Measurements from ENCODE around the gene EML4. TPM values are rescaled to one million over a fixed set of nuclear protein-coding genes. Genes with fewer than 3 reads are reported as not detected.
"Not testable (repeated sequence)": the region's sequence is repeated elsewhere in the genome, so short reads cannot be mapped to it uniquely, and the experiment has no call there.

Gene EML4
- total RNA-seq, 2 experiments from 2014 or later, result 88.0 to 89.7 TPM

GRCh38 chr2:42331569-42332284, 162.6 kb downstream of the EML4 start:
- POLR2A ChIA-PET, result no interaction called here
- Mint-ChIP-seq H3K36me3 (ENCODE audit: low read depth) (peaks cover 73% of the 10 kb centered on the region), H3K9me3 (ENCODE audit: insufficient read depth) (no peaks in the 10 kb centered on the region), H3K4me3 (no peak overlapping the region), H3K27me3 (ENCODE audit: low read depth) (no peaks in the 10 kb centered on the region), H3K4me1 (ENCODE audit: low read depth) (no peaks in the 10 kb centered on the region), H3K27ac (no peak overlapping the region)
- no peak for ATAC-seq
- CTCF ChIA-PET, result interaction anchor here (0.7 kb wide), 1 partner anchor 236 kb away, joined by 3 read pairs; no protein-coding TSS in a partner anchor
- DNase-seq, result no peak

- no peaks in the 10 kb centered on the region for H3K9me3 Mint-ChIP-seq (ENCODE audit: insufficient read depth)
- H3K27me3 Mint-ChIP-seq (ENCODE audit: low read depth), result no peaks in the 10 kb centered on the region
- ChIA-PET POLR2A (no interaction called here), CTCF (interaction anchor here (0.7 kb wide), 1 partner anchor 237 kb away, joined by 3 read pairs; no protein-coding TSS in a partner anchor)
- no peak for ATAC-seq
- H3K27ac Mint-ChIP-seq, result no peak overlapping the region
- DNase-seq, result no peak
- no peak overlapping the region for H3K4me3 Mint-ChIP-seq
- H3K4me1 Mint-ChIP-seq (ENCODE audit: low read depth), result no peaks in the 10 kb centered on the region
- peaks cover 76% of the 10 kb centered on the region for H3K36me3 Mint-ChIP-seq (ENCODE audit: low read depth)
Measured at GRCh38 chr2:42332575-42332974, 163.4 kb downstream of the EML4 start.

GRCh38 chr2:42333579-42333978, 164.4 kb downstream of the EML4 start:
- Mint-ChIP-seq H3K4me1 (ENCODE audit: low read depth) (no peaks in the 10 kb centered on the region), H3K4me3 (no peak overlapping the region), H3K27ac (no peak overlapping the region), H3K36me3 (ENCODE audit: low read depth) (peaks cover 81% of the 10 kb centered on the region), H3K27me3 (ENCODE audit: low read depth) (no peaks in the 10 kb centered on the region), H3K9me3 (ENCODE audit: insufficient read depth) (no peaks in the 10 kb centered on the region)
- no peak for ATAC-seq
- no peak for DNase-seq
- POLR2A ChIA-PET, result no interaction called here
- CTCF ChIA-PET, result interaction anchor here (1.1 kb wide), 1 partner anchor 11 kb away, joined by 3 read pairs; no protein-coding TSS in a partner anchor

GRCh38 chr2:42334220-42334619, 165.1 kb downstream of the EML4 start:
- DNase-seq (no peak), ATAC-seq (no peak)
- ChIA-PET POLR2A (no interaction called here), CTCF (interaction anchor here (1.1 kb wide), 1 partner anchor 11 kb away, joined by 3 read pairs; no protein-coding TSS in a partner anchor)
- H3K9me3 Mint-ChIP-seq (ENCODE audit: insufficient read depth), result no peaks in the 10 kb centered on the region
- H3K27ac Mint-ChIP-seq, result no peak overlapping the region
- H3K4me1 Mint-ChIP-seq (ENCODE audit: low read depth), result no peaks in the 10 kb centered on the region
- no peak overlapping the region for H3K4me3 Mint-ChIP-seq
- no peaks in the 10 kb centered on the region for H3K27me3 Mint-ChIP-seq (ENCODE audit: low read depth)
- H3K36me3 Mint-ChIP-seq (ENCODE audit: low read depth), result peaks cover 82% of the 10 kb centered on the region

GRCh38 chr2:42334865-42335264, 165.7 kb downstream of the EML4 start:
- H3K27ac Mint-ChIP-seq; H3K4me1 Mint-ChIP-seq (ENCODE audit: low read depth); H3K4me3 Mint-ChIP-seq; DNase-seq; H3K9me3 Mint-ChIP-seq (ENCODE audit: insufficient read depth); POLR2A ChIA-PET; ATAC-seq; H3K27me3 Mint-ChIP-seq (ENCODE audit: low read depth): not testable (repeated sequence)
- CTCF ChIA-PET, result interaction anchor here (1.5 kb wide), 1 partner anchor 8 kb away, joined by 3 read pairs; no protein-coding TSS in a partner anchor
- peaks cover 81% of the 10 kb centered on the region for H3K36me3 Mint-ChIP-seq (ENCODE audit: low read depth)

GRCh38 chr2:42335514-42336104, 166.5 kb downstream of the EML4 start:
- H3K27ac Mint-ChIP-seq, result no peak overlapping the region
- POLR2A ChIA-PET, result no interaction called here
- no peaks in the 10 kb centered on the region for H3K27me3 Mint-ChIP-seq (ENCODE audit: low read depth)
- CTCF ChIA-PET, result interaction anchor here (1.5 kb wide), 1 partner anchor 9 kb away, joined by 3 read pairs; no protein-coding TSS in a partner anchor
- H3K36me3 Mint-ChIP-seq (ENCODE audit: low read depth), result peaks cover 82% of the 10 kb centered on the region
- H3K4me3 Mint-ChIP-seq, result no peak overlapping the region
- no peak for ATAC-seq
- H3K9me3 Mint-ChIP-seq (ENCODE audit: insufficient read depth), result no peaks in the 10 kb centered on the region
- peaks cover 8% of the 10 kb centered on the region for H3K4me1 Mint-ChIP-seq (ENCODE audit: low read depth)
- DNase-seq, result no peak

- no peak for DNase-seq
- no peak for ATAC-seq
- ChIA-PET CTCF (no interaction called here), POLR2A (no interaction called here)
- Mint-ChIP-seq H3K27ac (no peak overlapping the region), H3K9me3 (ENCODE audit: insufficient read depth) (no peaks in the 10 kb centered on the region), H3K36me3 (ENCODE audit: low read depth) (peaks cover 89% of the 10 kb centered on the region), H3K4me1 (ENCODE audit: low read depth) (peaks cover 17% of the 10 kb centered on the region), H3K27me3 (ENCODE audit: low read depth) (no peaks in the 10 kb centered on the region), H3K4me3 (no peak overlapping the region)
Measured at GRCh38 chr2:42336361-42336965, 167.3 kb downstream of the EML4 start.

- H3K9me3 Mint-ChIP-seq (ENCODE audit: insufficient read depth), result no peaks in the 10 kb centered on the region
- ChIA-PET POLR2A (no interaction called here), CTCF (no interaction called here)
- peak overlapping the region; percentile 18 for H3K27ac Mint-ChIP-seq
- peaks cover 26% of the 10 kb centered on the region for H3K4me1 Mint-ChIP-seq (ENCODE audit: low read depth)
- H3K4me3 Mint-ChIP-seq, result no peak overlapping the region
- no peak for DNase-seq
- ATAC-seq, result no peak
- H3K36me3 Mint-ChIP-seq (ENCODE audit: low read depth), result peaks cover 88% of the 10 kb centered on the region
- no peaks in the 10 kb centered on the region for H3K27me3 Mint-ChIP-seq (ENCODE audit: low read depth)
Measured at GRCh38 chr2:42337356-42337820, 168.2 kb downstream of the EML4 start.

GRCh38 chr2:42337846-42338566, 168.9 kb downstream of the EML4 start:
- no peaks in the 10 kb centered on the region for H3K27me3 Mint-ChIP-seq (ENCODE audit: low read depth)
- ChIA-PET CTCF (no interaction called here), POLR2A (no interaction called here)
- DNase-seq, result no peak
- no peak overlapping the region for H3K4me3 Mint-ChIP-seq
- no peak overlapping the region for H3K27ac Mint-ChIP-seq
- H3K9me3 Mint-ChIP-seq (ENCODE audit: insufficient read depth), result no peaks in the 10 kb centered on the region
- H3K36me3 Mint-ChIP-seq (ENCODE audit: low read depth), result peaks cover 87% of the 10 kb centered on the region
- peaks cover 32% of the 10 kb centered on the region for H3K4me1 Mint-ChIP-seq (ENCODE audit: low read depth)
- ATAC-seq, result no peak

GRCh38 chr2:42338567-42339190, 169.5 kb downstream of the EML4 start:
- Mint-ChIP-seq H3K9me3 (ENCODE audit: insufficient read depth) (no peaks in the 10 kb centered on the region), H3K27ac (no peak overlapping the region), H3K27me3 (ENCODE audit: low read depth) (no peaks in the 10 kb centered on the region), H3K4me1 (ENCODE audit: low read depth) (peaks cover 39% of the 10 kb centered on the region), H3K36me3 (ENCODE audit: low read depth) (peaks cover 87% of the 10 kb centered on the region), H3K4me3 (no peak overlapping the region)
- POLR2A ChIA-PET, result no interaction called here
- CTCF ChIA-PET, result no interaction called here
- no peak for DNase-seq
- no peak for ATAC-seq

GRCh38 chr2:42339191-42339912, 170.2 kb downstream of the EML4 start:
- H3K27ac Mint-ChIP-seq, result peak overlapping the region; percentile 64
- ChIA-PET CTCF (no interaction called here), POLR2A (no interaction called here)
- ATAC-seq (no peak), DNase-seq (no peak)
- no peaks in the 10 kb centered on the region for H3K27me3 Mint-ChIP-seq (ENCODE audit: low read depth)
- H3K36me3 Mint-ChIP-seq (ENCODE audit: low read depth), result peaks cover 84% of the 10 kb centered on the region
- H3K4me3 Mint-ChIP-seq, result no peak overlapping the region
- H3K4me1 Mint-ChIP-seq (ENCODE audit: low read depth), result peaks cover 39% of the 10 kb centered on the region
- no peaks in the 10 kb centered on the region for H3K9me3 Mint-ChIP-seq (ENCODE audit: insufficient read depth)

Measured in activated CD8-positive, alpha-beta T cell treated with anti-CD3 and anti-CD28 coated beads, Interleukin-2, amount 10 ng/mL, durations not matched to agents 7 days and 5 days (primary cell).